Neural progenitor cell (in vitro differentiated cells): ENCODE data around the gene LSM14A. TPM values are rescaled to one million over a fixed set of nuclear protein-coding genes. Genes with fewer than 3 reads are reported as not detected.
A peak's percentile ranks its signal among the peaks of the same experiment; 100 is the strongest.

Source experiments
- DNase-seq: peaks from one replicate; pipeline ENCODE4 v3.0.0-alpha.2; 2016; ENCODE audit warnings: low spot score
- H2AFZ ChIP-seq: fragments of 200-600 bp; sonication (generic); replicated peaks from 2 replicates; pipeline ENCODE4 v1.6.1; 2016; ENCODE audit warnings: antibody characterized with exemption
- H3F3A ChIP-seq: fragments of 200-600 bp; sonication (generic); 2 replicates; pipeline ENCODE4 v1.6.1; 2016; ENCODE audit warnings: antibody characterized with exemption, low read depth
- H3K27ac ChIP-seq: fragments of 200-600 bp; sonication (generic); 2 replicates; pipeline ENCODE4 v1.5.1; 2016; ENCODE audit warnings: mild to moderate bottlenecking
- H3K27me3 ChIP-seq: fragments of 200-600 bp; sonication (generic); 2 replicates; pipeline ENCODE4 v1.6.1; 2016; ENCODE audit warnings: mild to moderate bottlenecking, moderate library complexity
- H3K36me3 ChIP-seq: fragments of 200-600 bp; sonication (generic); 2 replicates; pipeline ENCODE4 v1.5.1; 2016
- H3K4me1 ChIP-seq: fragments of 200-600 bp; sonication (generic); 2 replicates; pipeline ENCODE4 v1.6.1; 2016; ENCODE audit warnings: mixed run types
- H3K4me2 ChIP-seq: fragments of 200-600 bp; sonication (generic); 2 replicates; pipeline ENCODE4 v1.6.1; 2016
- H3K4me3 ChIP-seq: fragments of 200-600 bp; sonication (generic); 2 replicates; pipeline ENCODE4 v1.5.1; 2016
- H3K79me2 ChIP-seq: fragments of 200-600 bp; sonication (generic); 2 replicates; pipeline ENCODE4 v1.6.1; 2016; ENCODE audit warnings: low read depth
- H3K9ac ChIP-seq: fragments of 200-600 bp; sonication (generic); 2 replicates; pipeline ENCODE4 v1.6.1; 2016
- H3K9me3 ChIP-seq: fragments of 200-600 bp; sonication (generic); 2 replicates; pipeline ENCODE4 v1.5.1; 2016; ENCODE audit warnings: low read depth
- H4K20me1 ChIP-seq: fragments of 200-600 bp; sonication (generic); 2 replicates; pipeline ENCODE4 v1.6.1; 2016; ENCODE audit warnings: low read depth
- H3K27ac Mint-ChIP-seq: 3 replicates; pipeline ENCODE4 v1.8.0; 2021; ENCODE audit warnings: mixed read lengths
- H3K27me3 Mint-ChIP-seq: 2 replicates; pipeline ENCODE4 v1.8.0; 2022; ENCODE audit warnings: low read depth, mild to moderate bottlenecking, inconsistent platforms, moderate library complexity, mixed read lengths; ENCODE audit not compliant: insufficient read depth
- H3K36me3 Mint-ChIP-seq: 3 replicates; pipeline ENCODE4 v1.8.0; 2021; ENCODE audit warnings: mixed read lengths
- H3K4me1 Mint-ChIP-seq: 3 replicates; pipeline ENCODE4 v1.8.0; 2021; ENCODE audit warnings: mixed read lengths
- H3K4me3 Mint-ChIP-seq: 3 replicates; pipeline ENCODE4 v1.8.0; 2021; ENCODE audit warnings: mild to moderate bottlenecking, moderate library complexity, mixed read lengths
- H3K9me3 Mint-ChIP-seq: 3 replicates; pipeline ENCODE4 v1.8.0; 2020; ENCODE audit warnings: mixed read lengths
- EZH2 ChIP-seq: fragments of 200-600 bp; sonication (generic); IDR thresholded peaks from 2 replicates; pipeline ENCODE4 v1.6.1; 2017; ENCODE audit warnings: antibody characterized with exemption, mild to moderate bottlenecking, moderate library complexity
- EZH2phosphoT487 ChIP-seq: fragments of 200-600 bp; sonication (generic); IDR thresholded peaks from 2 replicates; pipeline ENCODE4 v1.6.1; 2017; ENCODE audit warnings: antibody characterized with exemption
- total RNA-seq: library from RNA; depleted of rRNA; stranded (reverse); fragments of >200 nt; gene quantifications from 2 replicates; pipeline ENCODE4 v1.2.3, GENCODE V29; 2015; ENCODE audit warnings: low replicate concordance
- TF ChIP-seq, protein P1 (sequence below): fragments of 200-600 bp; sonication (generic); IDR thresholded peaks from 2 replicates; pipeline ENCODE4 v1.5.1; 2017; ENCODE audit warnings: antibody characterized with exemption, mild to moderate bottlenecking

The LSM14A gene
- total RNA-seq, 1 donor from 2014 or later, result 152 TPM

DNA sequence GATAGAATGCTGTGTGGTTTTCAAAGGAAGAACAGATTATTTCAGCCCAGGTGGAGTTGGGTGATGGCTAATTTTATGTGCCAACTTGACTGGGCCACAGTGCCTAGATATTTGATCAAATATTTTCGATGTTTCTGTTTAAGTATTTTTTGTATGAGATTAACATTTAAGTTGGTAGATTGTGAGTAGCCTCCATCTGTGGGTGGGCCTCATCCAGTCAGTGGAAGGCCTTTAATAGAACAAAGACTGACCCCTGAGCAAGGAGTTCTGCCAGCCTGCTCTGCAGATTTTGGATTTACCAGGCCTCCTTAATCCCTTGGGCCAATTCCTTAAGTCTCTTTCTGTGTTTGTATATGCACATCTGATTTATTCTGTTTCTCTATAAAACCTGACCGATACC is 13.9 kb downstream of the LSM14A start:
- H3K27me3 Mint-ChIP-seq, result peaks cover 2% of the 10 kb centered on the region
- Histone ChIP-seq H3K4me3 (no peak overlapping the region), H3K27me3 (no peaks in the 10 kb centered on the region), H4K20me1 (peaks cover 100% of the 10 kb centered on the region), H3F3A (peaks cover 19% of the 10 kb centered on the region), H2AFZ (no peak overlapping the region), H3K27ac (no peak overlapping the region), H3K9me3 (no peaks in the 10 kb centered on the region), H3K79me2 (peaks cover 100% of the 10 kb centered on the region), H3K4me1 (peaks cover 40% of the 10 kb centered on the region), H3K36me3 (no peaks in the 10 kb centered on the region), H3K9ac (no peak overlapping the region), H3K4me2 (peak overlapping the region; percentile 5)
- H3K9me3 Mint-ChIP-seq, result no peaks in the 10 kb centered on the region
- DNase-seq, result peak; percentile 18
- peaks cover 24% of the 10 kb centered on the region for H3K36me3 Mint-ChIP-seq
- peaks cover 12% of the 10 kb centered on the region for H3K4me1 Mint-ChIP-seq
- no peak for TF ChIP-seq EZH2
- no peak for TF ChIP-seq EZH2phosphoT487
- H3K27ac Mint-ChIP-seq, result no peak overlapping the region
- no peak overlapping the region for H3K4me3 Mint-ChIP-seq

DNA sequence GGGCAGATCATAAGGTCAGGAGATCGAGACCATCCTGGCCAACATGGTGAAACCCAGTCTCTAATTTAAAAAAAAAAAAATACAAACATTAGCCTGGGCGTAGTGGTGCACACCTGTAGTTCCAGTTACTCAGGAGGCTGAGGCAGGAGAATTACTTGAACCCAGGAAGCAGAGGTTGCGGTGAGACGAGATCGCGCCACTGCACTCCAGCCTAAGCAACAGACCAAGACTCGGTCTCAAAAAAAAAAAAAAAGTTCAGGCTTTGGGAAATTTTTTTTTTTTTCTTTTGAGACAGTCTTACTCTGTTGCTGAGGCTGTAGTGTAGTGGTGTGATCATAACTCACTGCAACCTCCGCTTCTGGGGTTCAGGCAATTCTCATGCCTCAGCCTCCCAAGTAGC is 14.7 kb downstream of the LSM14A start:
- Histone ChIP-seq H3K27ac (no peak overlapping the region), H3K4me3 (no peak overlapping the region), H3K9me3 (no peaks in the 10 kb centered on the region), H3F3A (peaks cover 19% of the 10 kb centered on the region), H3K36me3 (no peaks in the 10 kb centered on the region), H2AFZ (no peak overlapping the region), H3K27me3 (no peaks in the 10 kb centered on the region), H3K4me1 (peaks cover 47% of the 10 kb centered on the region), H3K4me2 (no peak overlapping the region), H3K79me2 (peaks cover 100% of the 10 kb centered on the region), H4K20me1 (peaks cover 100% of the 10 kb centered on the region), H3K9ac (no peak overlapping the region)
- peaks cover 21% of the 10 kb centered on the region for H3K36me3 Mint-ChIP-seq
- no peak overlapping the region for H3K27ac Mint-ChIP-seq
- DNase-seq, result no peak
- H3K4me3 Mint-ChIP-seq, result no peak overlapping the region
- H3K9me3 Mint-ChIP-seq, result no peaks in the 10 kb centered on the region
- H3K27me3 Mint-ChIP-seq, result peaks cover 2% of the 10 kb centered on the region
- peaks cover 16% of the 10 kb centered on the region for H3K4me1 Mint-ChIP-seq
- no peak for TF ChIP-seq EZH2phosphoT487
- no peak for TF ChIP-seq EZH2
- TF ChIP-seq, protein P1, sequence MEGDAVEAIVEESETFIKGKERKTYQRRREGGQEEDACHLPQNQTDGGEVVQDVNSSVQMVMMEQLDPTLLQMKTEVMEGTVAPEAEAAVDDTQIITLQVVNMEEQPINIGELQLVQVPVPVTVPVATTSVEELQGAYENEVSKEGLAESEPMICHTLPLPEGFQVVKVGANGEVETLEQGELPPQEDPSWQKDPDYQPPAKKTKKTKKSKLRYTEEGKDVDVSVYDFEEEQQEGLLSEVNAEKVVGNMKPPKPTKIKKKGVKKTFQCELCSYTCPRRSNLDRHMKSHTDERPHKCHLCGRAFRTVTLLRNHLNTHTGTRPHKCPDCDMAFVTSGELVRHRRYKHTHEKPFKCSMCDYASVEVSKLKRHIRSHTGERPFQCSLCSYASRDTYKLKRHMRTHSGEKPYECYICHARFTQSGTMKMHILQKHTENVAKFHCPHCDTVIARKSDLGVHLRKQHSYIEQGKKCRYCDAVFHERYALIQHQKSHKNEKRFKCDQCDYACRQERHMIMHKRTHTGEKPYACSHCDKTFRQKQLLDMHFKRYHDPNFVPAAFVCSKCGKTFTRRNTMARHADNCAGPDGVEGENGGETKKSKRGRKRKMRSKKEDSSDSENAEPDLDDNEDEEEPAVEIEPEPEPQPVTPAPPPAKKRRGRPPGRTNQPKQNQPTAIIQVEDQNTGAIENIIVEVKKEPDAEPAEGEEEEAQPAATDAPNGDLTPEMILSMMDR, result no peak

DNA sequence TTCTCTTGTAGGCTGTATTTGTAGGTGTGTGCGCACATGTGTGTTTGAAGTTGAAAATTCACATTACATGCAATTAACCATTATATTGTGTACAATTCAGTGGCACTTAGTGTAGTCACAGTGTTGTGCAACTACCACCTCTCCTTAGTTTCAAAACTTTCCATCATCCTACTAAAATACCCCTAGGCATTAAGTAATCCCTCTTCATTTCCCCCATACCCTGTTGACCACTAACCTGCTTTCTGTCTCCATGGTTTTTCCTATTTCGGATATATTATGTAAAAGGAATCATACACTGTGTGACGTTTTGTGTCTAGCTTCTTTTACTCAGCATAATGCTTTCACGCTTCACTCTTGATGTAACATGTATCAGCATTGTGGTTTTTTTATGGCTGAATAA is 16.1 kb downstream of the LSM14A start:
- Histone ChIP-seq H4K20me1 (peaks cover 100% of the 10 kb centered on the region), H3K27ac (no peak overlapping the region), H3K4me2 (no peak overlapping the region), H3K79me2 (peaks cover 100% of the 10 kb centered on the region), H3F3A (peaks cover 19% of the 10 kb centered on the region), H3K36me3 (no peaks in the 10 kb centered on the region), H3K4me1 (peaks cover 47% of the 10 kb centered on the region), H3K9ac (no peak overlapping the region), H3K9me3 (no peaks in the 10 kb centered on the region), H3K4me3 (no peak overlapping the region), H2AFZ (no peak overlapping the region), H3K27me3 (no peaks in the 10 kb centered on the region)
- DNase-seq, result no peak
- Mint-ChIP-seq H3K36me3 (peaks cover 16% of the 10 kb centered on the region), H3K4me1 (peaks cover 16% of the 10 kb centered on the region), H3K9me3 (no peaks in the 10 kb centered on the region), H3K27me3 (no peaks in the 10 kb centered on the region), H3K27ac (no peak overlapping the region), H3K4me3 (no peak overlapping the region)
- TF ChIP-seq EZH2phosphoT487, result no peak
- TF ChIP-seq, protein P1, result no peak
- no peak for TF ChIP-seq EZH2

DNA sequence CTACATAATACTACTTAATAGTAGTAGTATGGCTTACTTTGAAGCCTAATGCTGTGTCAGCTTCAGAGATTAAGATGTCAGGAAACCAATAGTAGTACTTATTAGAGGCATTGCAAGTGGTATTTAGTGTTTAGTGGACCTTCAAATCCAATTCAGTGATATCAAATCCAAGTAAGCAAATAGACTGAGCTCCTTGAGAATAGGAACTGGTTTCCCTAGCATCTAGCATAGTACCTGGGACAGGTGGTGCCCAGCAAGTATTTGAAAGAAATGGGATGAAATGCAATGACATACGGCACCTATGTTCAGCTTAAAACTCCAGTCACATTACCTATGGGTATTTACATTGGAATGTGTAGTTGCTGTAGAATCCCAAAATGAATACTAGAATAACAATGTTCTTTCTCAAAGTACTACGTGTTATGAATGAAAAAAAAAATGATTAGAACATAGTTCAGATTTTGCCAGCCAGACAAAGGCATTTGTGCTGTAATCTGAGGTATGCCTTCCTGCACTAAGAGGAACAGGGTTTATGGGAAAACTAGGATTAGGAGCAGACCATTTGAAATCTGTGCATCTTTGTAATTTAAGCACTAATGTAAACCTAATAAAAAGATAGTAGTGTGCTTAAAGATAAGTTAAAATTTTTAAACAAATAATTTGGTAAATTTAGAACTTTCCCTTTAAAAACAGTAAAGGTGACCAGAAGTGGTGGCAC is 17.1 kb downstream of the LSM14A start:
- Histone ChIP-seq H3K27me3 (no peaks in the 10 kb centered on the region), H3K4me3 (peak overlapping the region; percentile 16), H3F3A (peaks cover 24% of the 10 kb centered on the region), H3K79me2 (peaks cover 100% of the 10 kb centered on the region), H2AFZ (no peak overlapping the region), H3K36me3 (no peaks in the 10 kb centered on the region), H4K20me1 (peaks cover 97% of the 10 kb centered on the region), H3K27ac (peak overlapping the region; percentile 6), H3K9me3 (no peaks in the 10 kb centered on the region), H3K9ac (no peak overlapping the region), H3K4me1 (peaks cover 46% of the 10 kb centered on the region), H3K4me2 (peak overlapping the region; percentile 55)
- no peak for DNase-seq
- Mint-ChIP-seq H3K27ac (no peak overlapping the region), H3K9me3 (no peaks in the 10 kb centered on the region), H3K4me3 (no peak overlapping the region), H3K36me3 (peaks cover 20% of the 10 kb centered on the region), H3K4me1 (peaks cover 16% of the 10 kb centered on the region), H3K27me3 (no peaks in the 10 kb centered on the region)
- TF ChIP-seq EZH2phosphoT487, result no peak
- TF ChIP-seq, protein P1, result no peak
